Colonic mucosa (tissue), 4 donors: ENCODE measurements around the gene SUGCT. TPM values are rescaled to one million over a fixed set of nuclear protein-coding genes. Genes with fewer than 3 reads are reported as not detected.

Experiments used
- DNase-seq: peaks from one replicate; pipeline ENCODE4 v3.0.0-alpha.2; 2020
- H3K27ac ChIP-seq: fragments of 200-600 bp; one replicate; pipeline ENCODE4 v1.8.0; 2021
- H3K27me3 ChIP-seq: fragments of 200-600 bp; one replicate; pipeline ENCODE4 v1.8.0; 2021
- H3K36me3 ChIP-seq: fragments of 200-600 bp; one replicate; pipeline ENCODE4 v1.8.0; 2021
- H3K4me1 ChIP-seq: fragments of 200-600 bp; one replicate; pipeline ENCODE4 v1.8.0; 2021; ENCODE audit warnings: mild to moderate bottlenecking
- H3K4me3 ChIP-seq: fragments of 200-600 bp; one replicate; pipeline ENCODE4 v1.8.0; 2021
- H3K9ac ChIP-seq, 2 donors: one replicate each; pipeline ENCODE4 v1.7.0; 2013; ENCODE audit warnings: control low read depth in 2 of 2, low read depth in 2 of 2, low read length in 2 of 2
- H3K9me3 ChIP-seq: fragments of 200-600 bp; one replicate; pipeline ENCODE4 v1.8.0; 2021
- CTCF ChIP-seq: fragments of 200-600 bp; IDR thresholded peaks from one replicate; pipeline ENCODE4 v1.8.0; 2022; ENCODE audit warnings: antibody characterized with exemption, mild to moderate bottlenecking
- intact Hi-C: fragments of 100-400 bp; cut with DNase I; formaldehyde crosslinking; loops from one replicate; pipeline ENCODE4 v1.14.1; 2022
- total RNA-seq, 2 donors: library from RNA; stranded (reverse); fragmentation: NEBNext Ultra II Directional in 1 of 2; extraction: Animal tissue kit (Norgen Biotek cat#: 25700) in 1 of 2; gene quantifications; one replicate each; pipeline ENCODE4 v1.2.1, GENCODE V29; 2021
- donor health status: healthy.
- donor health status: DM: no; HTN: no; CAD: no.
- donor health status: DM: no; HTN: no; CAD: no.

The SUGCT gene
- total RNA-seq, 2 donors from 2014 or later = 3.6 to 15.1 TPM

DNA sequence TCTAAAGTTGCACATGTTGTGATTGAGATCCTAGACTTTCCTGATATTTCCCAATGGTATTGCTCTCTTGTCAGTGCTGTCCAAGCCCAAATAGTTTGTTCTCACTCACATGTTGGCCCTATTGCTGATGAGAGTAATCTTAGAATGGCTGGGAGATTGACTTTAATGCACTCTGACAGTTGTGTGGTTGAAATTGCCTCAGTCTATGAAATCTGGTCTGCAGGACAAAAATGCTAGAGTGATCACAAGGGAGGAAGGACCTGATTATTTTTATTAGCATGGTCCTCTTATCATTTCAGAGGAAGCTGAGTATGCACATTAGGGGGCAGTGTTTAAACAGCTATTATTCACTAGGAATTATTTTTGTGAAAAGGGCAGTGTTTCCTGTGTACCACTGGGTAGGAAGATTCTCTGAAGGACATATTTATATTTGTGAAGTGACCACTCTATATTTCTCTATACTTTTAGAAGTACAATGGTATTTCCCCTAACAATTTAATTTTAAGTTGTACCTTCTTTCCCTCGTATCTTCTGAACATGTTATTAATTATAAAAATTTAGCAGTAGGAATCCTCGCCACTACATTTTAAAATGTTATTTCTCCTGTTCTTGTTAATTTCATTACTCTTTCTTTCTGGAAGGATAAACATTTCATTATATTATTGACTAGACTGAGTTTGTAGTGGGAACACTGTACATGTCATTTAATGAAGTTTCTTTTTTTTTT lies 64.4 kb downstream of the SUGCT start:
- H3K9me3 ChIP-seq = no peaks in the 10 kb centered on the region
- intact Hi-C loops = no loop called here
- H3K27ac ChIP-seq = no peak overlapping the region
- DNase-seq = no peak
- H3K36me3 ChIP-seq = no peaks in the 10 kb centered on the region
- no peaks in the 10 kb centered on the region for H3K27me3 ChIP-seq
- no peak overlapping the region for H3K4me3 ChIP-seq
- H3K9ac ChIP-seq = no peak overlapping the region
- H3K4me1 ChIP-seq = no peaks in the 10 kb centered on the region
- no peak for TF ChIP-seq CTCF

- DNase-seq = no peak
- Histone ChIP-seq H3K4me1 (no peaks in the 10 kb centered on the region), H3K9ac (no peak overlapping the region), H3K36me3 (no peaks in the 10 kb centered on the region), H3K27ac (no peak overlapping the region), H3K4me3 (no peak overlapping the region), H3K27me3 (no peaks in the 10 kb centered on the region), H3K9me3 (no peaks in the 10 kb centered on the region)
- intact Hi-C loops = no loop called here
- TF ChIP-seq CTCF = no peak
Measured at GRCh38 chr7:40200791-40201190, 66.0 kb downstream of the SUGCT start.

- Histone ChIP-seq H3K9me3 (no peaks in the 10 kb centered on the region), H3K4me3 (no peak overlapping the region), H3K36me3 (no peaks in the 10 kb centered on the region), H3K27ac (no peak overlapping the region), H3K27me3 (no peaks in the 10 kb centered on the region), H3K4me1 (no peaks in the 10 kb centered on the region), H3K9ac (no peak overlapping the region)
- no peak for TF ChIP-seq CTCF
- intact Hi-C loops = no loop called here
- no peak for DNase-seq
Measured at GRCh38 chr7:40202851-40203250, 68.0 kb downstream of the SUGCT start.

DNA sequence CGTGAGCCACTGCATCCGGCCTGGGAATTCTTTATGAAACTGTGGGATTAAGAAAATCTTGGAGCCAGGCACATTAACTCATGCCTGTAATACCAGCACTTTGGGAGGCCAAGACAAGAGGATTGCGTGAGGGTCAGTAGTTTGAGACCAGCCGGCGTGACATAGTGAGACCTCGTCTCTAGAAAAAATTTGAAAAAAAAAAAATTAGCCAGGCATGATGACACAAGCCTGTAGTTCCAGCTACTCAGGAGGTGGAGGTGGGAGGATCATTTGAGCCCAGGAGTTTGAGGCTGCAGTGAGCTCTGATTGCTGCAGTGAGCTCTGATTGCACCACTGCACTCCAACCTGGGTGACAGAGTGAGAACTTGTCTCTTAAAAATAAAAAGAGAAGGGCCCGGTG lies 69.8 kb downstream of the SUGCT start:
- H3K27ac ChIP-seq = no peak overlapping the region
- no peaks in the 10 kb centered on the region for H3K36me3 ChIP-seq
- no peaks in the 10 kb centered on the region for H3K9me3 ChIP-seq
- no peak overlapping the region for H3K9ac ChIP-seq
- DNase-seq = no peak
- no peak overlapping the region for H3K4me3 ChIP-seq
- intact Hi-C loops = no loop called here
- TF ChIP-seq CTCF = no peak
- H3K27me3 ChIP-seq = no peaks in the 10 kb centered on the region
- no peaks in the 10 kb centered on the region for H3K4me1 ChIP-seq

DNA sequence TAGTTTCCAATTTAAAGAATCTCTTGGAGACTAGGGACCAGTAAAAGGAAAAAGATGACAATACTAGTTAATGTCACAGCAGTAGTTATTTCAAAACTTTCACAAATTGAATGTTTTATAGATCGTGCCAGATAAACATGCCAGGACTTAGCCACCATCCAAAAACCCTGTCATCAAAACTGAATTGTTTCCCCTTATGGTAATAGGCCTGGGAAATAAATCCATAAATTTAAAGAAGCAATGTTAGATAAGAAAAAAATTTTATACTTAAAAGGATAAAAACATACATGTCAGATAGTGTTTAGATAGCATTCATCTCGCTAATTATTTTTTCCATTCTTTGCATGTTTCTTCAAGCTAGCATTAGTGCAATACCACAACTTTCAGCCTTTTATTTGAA lies 71.2 kb downstream of the SUGCT start:
- no peak overlapping the region for H3K4me3 ChIP-seq
- intact Hi-C loops = no loop called here

More for the DNA sequence above, 71.2 kb downstream of the SUGCT start:
- Histone ChIP-seq H3K36me3 (no peaks in the 10 kb centered on the region), H3K9ac (no peak overlapping the region), H3K9me3 (no peaks in the 10 kb centered on the region), H3K4me1 (no peaks in the 10 kb centered on the region), H3K27me3 (no peaks in the 10 kb centered on the region), H3K27ac (no peak overlapping the region)
- DNase-seq = no peak
- no peak for TF ChIP-seq CTCF
